Cortex of kidney (tissue), 1 donor: Measurements from ENCODE around the gene BNC1.

Source experiments
- DNase-seq: peaks from one replicate; lab custom pipeline; 2025; lab: John Stamatoyannopoulos, UW

The BNC1 gene

GRCh38 chr15:83284559-83285283 lies at the start of gene BNC1:
Gene BNC1 (minus strand): TSS chr15:83284664. CDS start chr15:83284628, 36 bp downstream.
- no peak for DNase-seq

- no peak for DNase-seq
These were observed 42.6 kb upstream of the BNC1 start for GRCh38 chr15:83327041-83327440.

GRCh38 chr15:83324799-83325198 lies 40.3 kb upstream of the BNC1 start:
- no peak for DNase-seq

- DNase-seq, result no peak
These were observed 38.8 kb upstream of the BNC1 start for GRCh38 chr15:83323296-83323711.

GRCh38 chr15:83322691-83323090 lies 38.2 kb upstream of the BNC1 start:
- no peak for DNase-seq

GRCh38 chr15:83322061-83322460 lies 37.6 kb upstream of the BNC1 start:
- no peak for DNase-seq

GRCh38 chr15:83320844-83321243 lies 36.4 kb upstream of the BNC1 start:
- DNase-seq, result no peak

- DNase-seq, result no peak
These were observed 35.9 kb upstream of the BNC1 start for GRCh38 chr15:83320404-83320803.

GRCh38 chr15:83319771-83320170 lies 35.3 kb upstream of the BNC1 start:
- no peak for DNase-seq

- no peak for DNase-seq
These were observed 34.5 kb upstream of the BNC1 start for GRCh38 chr15:83318861-83319415.

GRCh38 chr15:83318036-83318435 lies 33.6 kb upstream of the BNC1 start:
- no peak for DNase-seq

- DNase-seq, result no peak
These were observed 27.6 kb upstream of the BNC1 start for GRCh38 chr15:83312071-83312470.

- DNase-seq, result no peak
These were observed 26.3 kb upstream of the BNC1 start for GRCh38 chr15:83310521-83311456.

- DNase-seq, result no peak
These were observed 24.2 kb upstream of the BNC1 start for GRCh38 chr15:83308671-83309070.

- no peak for DNase-seq
These were observed 22.1 kb upstream of the BNC1 start for GRCh38 chr15:83306561-83306960.

- no peak for DNase-seq
These were observed 21.3 kb upstream of the BNC1 start for GRCh38 chr15:83305704-83306291.

GRCh38 chr15:83304861-83305703 lies 20.6 kb upstream of the BNC1 start:
- DNase-seq, result no peak

- no peak for DNase-seq
These were observed 19.1 kb upstream of the BNC1 start for GRCh38 chr15:83303535-83303934.

- no peak for DNase-seq
These were observed 16.4 kb upstream of the BNC1 start for GRCh38 chr15:83300826-83301225.

GRCh38 chr15:83299462-83299861 lies 15.0 kb upstream of the BNC1 start:
- no peak for DNase-seq

- DNase-seq, result no peak
These were observed 11.0 kb upstream of the BNC1 start for GRCh38 chr15:83295417-83295816.
